DND-41 (cell line): ENCODE results near the gene B3GNT7.

Experiments used
- EZH2 ChIP-seq: IDR thresholded peaks from 3 replicates; pipeline ENCODE4 v1.6.1; 2012; ENCODE audit warnings: borderline replicate concordance, low read depth, mild to moderate bottlenecking, moderate library complexity, low read length, inconsistent platforms; ENCODE audit not compliant: severe bottlenecking
- TF ChIP-seq, protein P1 (sequence below): IDR thresholded peaks from 2 replicates; pipeline ENCODE4 v1.5.1; 2012; ENCODE audit warnings: borderline replicate concordance, low read length, moderate library complexity, mild to moderate bottlenecking; ENCODE audit not compliant: poor library complexity, severe bottlenecking; ENCODE audit errors: extremely low read depth

DNA sequence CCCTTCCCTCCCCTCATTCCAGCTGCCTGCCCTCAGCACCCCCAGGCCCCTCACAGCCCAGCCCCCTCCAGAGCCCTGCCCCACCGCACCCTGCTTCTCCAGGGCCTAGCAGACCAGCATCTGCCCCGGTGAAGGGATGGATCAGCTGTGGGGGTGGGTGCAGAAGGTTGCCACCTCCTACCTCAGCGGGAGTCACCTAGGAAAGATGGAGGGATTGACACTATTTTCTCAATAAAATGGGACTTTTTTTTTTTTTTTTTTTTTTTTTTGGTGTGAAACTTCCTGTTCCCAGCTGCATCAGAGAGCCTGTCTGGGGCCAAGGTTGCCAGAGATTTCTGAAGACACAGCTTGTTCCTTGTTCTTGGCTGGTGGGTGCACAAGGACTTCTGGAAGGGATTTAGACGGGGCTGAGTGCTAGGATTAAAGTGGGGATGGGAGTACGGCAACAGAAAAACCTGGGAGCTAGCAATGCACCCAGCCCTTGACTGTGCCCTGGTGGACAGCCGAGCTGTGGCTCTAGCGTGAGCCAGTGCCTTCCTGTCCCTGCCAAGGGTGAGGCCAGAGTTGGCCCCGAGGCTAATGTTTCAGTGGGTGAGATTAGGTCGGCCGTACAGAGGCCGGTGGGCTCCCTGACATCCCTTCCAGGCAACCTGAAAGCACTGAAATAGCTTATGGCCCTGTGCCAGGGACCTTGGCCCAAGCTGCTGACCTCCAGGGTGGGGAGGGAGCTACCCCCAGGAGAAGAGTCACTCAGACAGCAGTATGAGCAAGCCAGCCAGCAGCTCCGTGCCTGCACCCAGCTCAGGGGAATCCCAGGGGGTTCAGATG, 4.6 kb downstream of the B3GNT7 start:
- TF ChIP-seq, protein P1, sequence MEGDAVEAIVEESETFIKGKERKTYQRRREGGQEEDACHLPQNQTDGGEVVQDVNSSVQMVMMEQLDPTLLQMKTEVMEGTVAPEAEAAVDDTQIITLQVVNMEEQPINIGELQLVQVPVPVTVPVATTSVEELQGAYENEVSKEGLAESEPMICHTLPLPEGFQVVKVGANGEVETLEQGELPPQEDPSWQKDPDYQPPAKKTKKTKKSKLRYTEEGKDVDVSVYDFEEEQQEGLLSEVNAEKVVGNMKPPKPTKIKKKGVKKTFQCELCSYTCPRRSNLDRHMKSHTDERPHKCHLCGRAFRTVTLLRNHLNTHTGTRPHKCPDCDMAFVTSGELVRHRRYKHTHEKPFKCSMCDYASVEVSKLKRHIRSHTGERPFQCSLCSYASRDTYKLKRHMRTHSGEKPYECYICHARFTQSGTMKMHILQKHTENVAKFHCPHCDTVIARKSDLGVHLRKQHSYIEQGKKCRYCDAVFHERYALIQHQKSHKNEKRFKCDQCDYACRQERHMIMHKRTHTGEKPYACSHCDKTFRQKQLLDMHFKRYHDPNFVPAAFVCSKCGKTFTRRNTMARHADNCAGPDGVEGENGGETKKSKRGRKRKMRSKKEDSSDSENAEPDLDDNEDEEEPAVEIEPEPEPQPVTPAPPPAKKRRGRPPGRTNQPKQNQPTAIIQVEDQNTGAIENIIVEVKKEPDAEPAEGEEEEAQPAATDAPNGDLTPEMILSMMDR, result no peak
- no peak for TF ChIP-seq EZH2
